HG02759 (cell line): ENCODE data around the gene GNB1L.

Source experiments
- ATAC-seq: cut with Tn5 transposase; IDR thresholded peaks from one replicate; pipeline ENCODE4 v1.9.1; 2021; ENCODE audit warnings: mild to moderate bottlenecking, moderate library complexity; ENCODE audit not compliant: unreplicated experiment

Gene GNB1L

GRCh38 chr22:19866665-19867009 is 12.0 kb upstream of the GNB1L start:
- no peak for ATAC-seq

- ATAC-seq: no peak
Observed at GRCh38 chr22:19865141-19865829, 10.6 kb upstream of the GNB1L start.

GRCh38 chr22:19864538-19865106 is 9.9 kb upstream of the GNB1L start:
- ATAC-seq: no peak

GRCh38 chr22:19863571-19863970 is 8.9 kb upstream of the GNB1L start:
- no peak for ATAC-seq

GRCh38 chr22:19862619-19863246 is 8.1 kb upstream of the GNB1L start:
- no peak for ATAC-seq

- ATAC-seq: no peak
Observed at GRCh38 chr22:19859861-19860510, 5.3 kb upstream of the GNB1L start.

DNA sequence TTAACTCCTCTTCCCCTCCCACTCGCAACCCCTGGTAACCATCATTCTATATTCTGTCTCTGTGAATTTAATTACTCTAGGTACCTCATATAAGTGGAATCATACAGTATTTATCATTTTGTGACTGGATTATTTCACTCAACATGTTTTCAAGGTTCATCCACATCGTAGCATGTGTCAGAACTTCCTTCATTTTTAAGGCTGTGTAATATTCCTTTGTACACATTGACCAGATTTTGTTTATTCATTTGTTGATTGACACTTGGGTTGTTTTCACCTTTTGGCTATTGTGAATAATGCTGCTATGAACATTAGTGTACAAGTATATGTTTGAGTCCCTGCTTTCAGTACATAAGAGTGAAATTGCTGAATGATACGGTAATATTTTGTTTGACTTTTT is 2.7 kb upstream of the GNB1L start:
- ATAC-seq: no peak

GRCh38 chr22:19855504-19856409 is 1.1 kb upstream of the GNB1L start:
- ATAC-seq: peak; percentile 17

- no peak for ATAC-seq
Observed at GRCh38 chr22:19853879-19854777, 546 bp downstream of the GNB1L start.

GRCh38 chr22:19853058-19853878 is 1.4 kb downstream of the GNB1L start:
- no peak for ATAC-seq

- no peak for ATAC-seq
Observed at GRCh38 chr22:19852177-19852781, 2.4 kb downstream of the GNB1L start.

- no peak for ATAC-seq
Observed at GRCh38 chr22:19851291-19852176, 3.1 kb downstream of the GNB1L start.

DNA sequence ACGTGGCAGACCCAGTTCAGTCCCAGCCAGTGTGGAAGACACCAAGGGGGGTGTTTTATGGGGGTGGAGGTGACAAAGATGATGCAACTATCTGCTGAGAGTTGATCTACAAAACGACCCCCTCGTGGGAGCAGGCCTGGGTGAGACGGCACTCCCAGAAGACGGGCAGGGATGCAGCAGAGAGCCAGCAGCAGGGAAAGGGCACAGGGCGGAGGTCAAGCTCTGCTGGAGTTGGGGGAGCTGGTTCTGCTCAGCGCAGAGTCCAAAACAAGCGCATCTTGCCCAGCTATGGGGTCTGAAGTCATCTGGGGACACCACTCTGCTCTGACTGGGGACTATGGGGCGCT is 3.9 kb downstream of the GNB1L start:
- ATAC-seq: no peak

GRCh38 chr22:19849835-19850762 is 4.6 kb downstream of the GNB1L start:
- ATAC-seq: no peak

- no peak for ATAC-seq
Observed at GRCh38 chr22:19848298-19849224, 6.1 kb downstream of the GNB1L start.

GRCh38 chr22:19847345-19847632 is 7.4 kb downstream of the GNB1L start:
- ATAC-seq: no peak
